HEK293 (cell line): ENCODE results near the gene CD1D.

Experiments used
- CTCF ChIP-seq: fragments of 450-650 bp; formaldehyde crosslinking; IDR thresholded peaks from 2 replicates; pipeline ENCODE4 v1.5.1; 2016; ENCODE audit warnings: missing biosample characterization, missing genetic modification characterization
- PRDM10 ChIP-seq: fragments of 450-650 bp; formaldehyde crosslinking; IDR thresholded peaks from 2 replicates; pipeline ENCODE4 v1.5.1; 2016; ENCODE audit warnings: missing biosample characterization, missing genetic modification characterization
- ZNF133 ChIP-seq: fragments of 450-650 bp; formaldehyde crosslinking; IDR thresholded peaks from 2 replicates; pipeline ENCODE4 v1.5.1; 2016; ENCODE audit warnings: missing biosample characterization, missing genetic modification characterization
- ZNF366 ChIP-seq: fragments of 450-650 bp; formaldehyde crosslinking; conservative IDR thresholded peaks from 2 replicates; pipeline ENCODE4 v1.5.1; 2016; ENCODE audit warnings: missing biosample characterization, missing genetic modification characterization
- ZNF658 ChIP-seq: fragments of 450-650 bp; formaldehyde crosslinking; IDR thresholded peaks from 2 replicates; pipeline ENCODE4; 2016; ENCODE audit warnings: missing biosample characterization, missing genetic modification characterization

DNA sequence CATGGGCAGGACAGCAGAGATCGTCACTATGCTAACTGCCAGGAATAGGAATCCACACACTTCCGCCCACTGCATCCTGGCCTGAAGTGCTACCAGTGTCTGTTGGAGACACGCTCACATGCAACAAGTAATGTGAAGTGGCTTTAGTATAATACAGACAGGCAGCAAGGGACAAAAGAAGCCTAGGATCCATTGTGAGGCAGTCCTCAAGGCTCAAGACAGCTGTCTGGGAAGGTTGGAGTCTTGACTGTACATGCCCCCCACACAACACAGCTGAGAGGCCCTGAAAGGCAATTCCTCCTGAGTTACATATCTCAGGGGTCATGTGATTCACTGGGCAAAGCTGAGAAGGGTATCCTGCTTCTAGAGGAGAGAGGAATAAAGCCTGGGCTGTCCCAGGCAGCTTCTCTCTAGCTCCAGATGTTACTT is 39.9 kb upstream of the CD1D start:
- TF ChIP-seq ZNF133 (tag by site-specific recombination) (no peak), ZNF658 (tag by site-specific recombination) (no peak), CTCF (tag by site-specific recombination) (no peak), ZNF366 (tag by site-specific recombination) (no peak), PRDM10 (tag by site-specific recombination) (no peak)
